CD1c-positive myeloid dendritic cell (primary cell): ENCODE measurements around the gene BICDL1.
A peak's percentile ranks its signal among the peaks of the same experiment; 100 is the strongest.

Experiments
- DNase-seq: peaks from one replicate; pipeline ENCODE4 v3.0.0-alpha.2; 2016; ENCODE audit errors: extremely low spot score

BICDL1 gene

DNA sequence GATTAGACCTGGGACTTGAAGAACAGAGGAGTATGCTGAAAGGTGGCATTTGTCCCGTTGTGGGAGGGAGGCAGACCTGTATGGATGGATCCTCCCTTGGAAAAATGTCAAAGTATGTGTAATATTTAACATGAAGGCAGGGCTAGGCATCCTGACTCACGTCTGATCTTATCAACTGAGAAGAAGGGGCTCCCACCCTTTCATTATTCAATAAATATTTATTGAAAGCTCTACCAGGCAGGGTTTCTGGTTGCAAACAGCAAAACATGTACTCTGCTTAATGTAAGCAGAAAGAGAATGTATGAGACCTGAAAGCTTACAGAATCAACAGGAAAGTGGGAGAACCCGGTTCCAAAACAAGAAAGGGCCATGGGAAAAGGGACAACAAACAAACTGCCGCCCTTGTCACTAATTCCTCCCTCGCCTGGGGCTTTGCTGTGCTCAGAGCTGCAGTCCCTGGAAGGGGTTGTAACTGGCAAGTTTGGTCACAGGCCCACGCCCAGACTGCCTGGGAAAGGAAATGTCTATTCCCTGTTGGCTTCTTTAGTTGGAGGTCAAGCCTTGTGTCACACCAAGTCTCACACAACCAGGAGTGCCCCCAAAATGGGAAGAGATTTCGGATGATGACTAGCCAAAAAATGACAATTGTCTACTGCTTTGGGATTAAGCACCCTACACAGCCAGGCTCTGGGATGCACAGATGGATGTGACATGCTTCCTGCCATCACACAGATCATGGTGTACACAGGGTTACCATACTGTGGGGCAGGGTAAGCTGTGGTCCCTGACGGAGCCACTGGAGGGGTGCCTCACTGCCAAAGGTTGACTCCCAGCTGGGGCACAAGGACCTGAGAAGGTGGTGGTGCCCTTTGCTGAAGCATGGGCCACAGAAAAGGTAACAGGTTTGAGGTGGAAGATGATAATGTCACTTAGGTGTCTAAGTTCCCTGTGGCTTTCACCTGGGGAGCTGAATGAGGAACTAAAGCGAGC lies 90.7 kb downstream of the BICDL1 start:
- DNase-seq = no peak

DNA sequence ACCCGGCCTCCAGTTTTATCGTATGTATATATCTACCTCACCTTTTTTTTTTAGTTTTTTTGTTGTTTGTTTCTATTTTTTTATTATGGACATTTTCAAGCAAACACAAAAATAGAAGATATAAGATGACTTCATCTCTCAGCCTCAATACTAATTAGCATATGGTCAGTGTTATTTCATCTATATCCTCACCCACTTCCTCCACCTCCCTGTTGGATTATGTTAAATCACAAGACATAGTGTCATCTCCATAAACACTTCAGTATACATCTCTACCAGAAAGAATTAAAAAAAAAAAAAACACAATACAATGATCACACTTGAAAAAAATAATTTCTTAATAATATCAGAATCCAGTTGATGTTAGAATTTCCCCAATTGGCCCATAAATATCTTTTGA lies 92.6 kb downstream of the BICDL1 start:
- DNase-seq = no peak

DNA sequence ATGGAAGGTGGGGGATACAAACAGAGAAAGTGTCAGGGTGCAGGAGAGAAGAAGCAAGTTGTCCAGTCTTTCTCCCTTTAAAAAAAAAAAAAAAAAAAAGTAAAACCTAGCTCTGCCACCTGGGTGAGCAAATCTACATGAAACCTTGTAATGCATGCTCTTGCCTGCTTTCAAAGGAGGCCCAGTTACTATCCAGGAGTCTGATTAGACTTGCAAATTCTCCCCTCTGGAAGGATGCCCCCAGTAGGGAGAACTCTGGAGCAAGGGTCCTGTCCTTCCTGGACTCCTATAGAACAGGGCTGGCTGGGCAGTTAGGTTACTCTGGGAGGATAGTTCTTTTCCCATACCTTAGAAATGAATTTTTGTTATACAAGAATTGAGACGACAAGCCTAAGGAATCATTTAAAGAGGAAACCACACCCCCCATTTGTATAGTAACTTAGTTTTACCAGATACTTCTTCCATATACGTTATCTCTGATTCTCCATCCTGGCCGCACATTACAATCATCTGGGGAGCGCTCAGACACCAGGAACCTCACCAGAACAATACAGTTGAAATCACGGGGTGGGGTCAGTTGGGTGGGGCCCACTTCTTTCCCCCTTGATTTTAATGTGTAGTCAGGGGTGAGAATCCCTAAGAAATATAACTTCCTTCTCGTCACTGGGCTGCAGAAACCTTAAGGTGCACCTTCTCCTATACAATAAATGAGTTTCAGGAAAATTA lies 97.0 kb downstream of the BICDL1 start:
- DNase-seq = no peak

DNA sequence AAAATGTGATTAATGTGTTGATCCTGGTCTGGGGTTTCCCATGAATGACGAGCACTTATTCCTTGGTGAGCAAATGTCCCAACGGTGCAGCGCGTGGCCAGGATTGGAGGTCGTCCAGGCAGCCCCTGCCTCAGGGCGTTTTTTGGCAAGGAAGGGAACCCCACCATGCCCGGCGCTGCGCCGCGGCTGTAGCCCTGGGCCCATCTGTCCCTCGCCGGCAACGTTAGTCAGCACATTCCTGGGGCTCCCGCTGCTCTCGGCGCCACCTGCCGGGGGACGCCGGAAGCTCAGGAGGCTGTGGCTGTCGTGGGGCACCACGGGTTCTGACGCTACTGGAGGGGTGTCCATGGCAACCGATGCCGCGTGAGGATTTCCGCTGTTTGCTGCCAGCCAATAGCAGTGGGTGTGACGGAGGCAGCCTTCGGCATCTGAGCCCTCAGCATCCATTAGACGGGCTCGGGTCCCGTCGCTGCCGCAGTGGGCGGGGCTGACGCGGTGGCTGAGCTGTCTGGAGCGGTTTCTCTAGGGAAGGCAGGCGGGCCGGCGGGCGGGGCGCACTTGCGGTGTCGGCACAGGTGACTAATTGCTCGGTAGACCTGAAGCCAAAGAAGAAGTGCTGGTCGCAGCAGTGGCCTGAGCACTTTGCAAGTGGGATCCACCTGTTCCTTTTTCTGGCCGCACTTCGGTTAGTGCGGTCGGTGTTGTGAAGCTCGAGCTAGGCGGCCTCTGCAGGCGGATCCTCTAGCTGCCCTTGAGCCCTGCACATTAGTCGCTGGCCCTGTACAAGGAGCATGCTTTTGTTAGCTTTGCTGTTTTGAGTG lies 98.0 kb downstream of the BICDL1 start:
- peak; percentile 100 for DNase-seq

DNA sequence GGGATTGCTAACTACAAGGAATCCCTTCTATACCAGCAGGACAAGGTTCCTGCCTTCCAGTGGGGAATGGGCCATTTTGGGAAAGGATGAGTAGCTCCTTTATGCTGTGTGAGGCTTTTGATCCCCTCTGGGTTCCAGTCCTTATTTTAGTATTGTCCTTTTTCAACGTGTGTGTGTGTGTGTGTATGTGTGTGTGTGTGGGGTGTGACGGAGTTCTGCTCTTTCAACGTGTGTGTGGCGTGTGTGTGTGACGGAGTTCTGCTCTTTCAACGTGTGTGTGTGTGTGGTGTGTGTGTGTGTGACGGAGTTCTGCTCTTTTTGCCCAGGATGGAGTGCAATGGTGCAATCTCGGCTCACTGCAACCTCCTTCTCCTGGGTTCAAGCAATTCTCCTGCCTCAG lies 100.1 kb downstream of the BICDL1 start:
- DNase-seq = peak; percentile 24

DNA sequence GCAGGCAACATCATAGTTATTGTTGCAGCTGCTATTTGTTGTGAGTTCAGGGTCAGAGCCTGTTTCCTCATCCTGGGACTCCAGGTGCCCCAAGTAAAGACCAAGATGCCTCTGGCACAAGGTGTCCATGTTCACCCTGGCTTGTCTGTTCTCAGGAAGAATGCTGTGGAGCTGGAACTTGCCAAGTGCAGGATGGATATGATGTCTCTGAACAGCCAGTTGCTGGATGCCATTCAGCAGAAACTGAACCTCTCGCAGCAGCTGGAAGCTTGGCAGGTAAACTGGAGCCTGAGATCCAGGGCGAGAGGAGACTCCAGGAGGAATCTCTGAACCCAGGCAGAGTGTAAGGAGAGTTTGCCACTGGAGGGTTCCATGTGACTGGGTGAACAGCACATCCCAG lies 100.8 kb downstream of the BICDL1 start:
- no peak for DNase-seq

DNA sequence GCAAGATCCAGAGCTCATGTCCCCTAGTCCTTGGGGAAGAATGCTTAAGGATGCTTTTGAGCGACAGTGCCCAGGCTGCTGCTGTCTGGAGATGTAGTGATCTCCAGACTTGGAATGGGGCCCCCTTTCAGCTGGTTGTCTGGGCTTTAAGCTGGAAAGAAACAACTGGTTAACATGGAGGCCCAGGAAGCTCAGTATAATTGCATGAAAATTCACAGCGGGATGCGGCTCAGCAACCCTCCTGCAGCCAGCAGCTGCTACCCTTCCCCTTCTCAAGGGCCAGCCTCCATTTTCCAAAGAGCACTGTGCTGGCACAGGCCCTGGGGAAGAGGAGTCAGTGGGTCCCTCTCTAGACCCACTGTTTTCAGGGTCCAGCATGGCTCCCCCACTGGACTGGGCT lies 101.2 kb downstream of the BICDL1 start:
- DNase-seq = no peak

DNA sequence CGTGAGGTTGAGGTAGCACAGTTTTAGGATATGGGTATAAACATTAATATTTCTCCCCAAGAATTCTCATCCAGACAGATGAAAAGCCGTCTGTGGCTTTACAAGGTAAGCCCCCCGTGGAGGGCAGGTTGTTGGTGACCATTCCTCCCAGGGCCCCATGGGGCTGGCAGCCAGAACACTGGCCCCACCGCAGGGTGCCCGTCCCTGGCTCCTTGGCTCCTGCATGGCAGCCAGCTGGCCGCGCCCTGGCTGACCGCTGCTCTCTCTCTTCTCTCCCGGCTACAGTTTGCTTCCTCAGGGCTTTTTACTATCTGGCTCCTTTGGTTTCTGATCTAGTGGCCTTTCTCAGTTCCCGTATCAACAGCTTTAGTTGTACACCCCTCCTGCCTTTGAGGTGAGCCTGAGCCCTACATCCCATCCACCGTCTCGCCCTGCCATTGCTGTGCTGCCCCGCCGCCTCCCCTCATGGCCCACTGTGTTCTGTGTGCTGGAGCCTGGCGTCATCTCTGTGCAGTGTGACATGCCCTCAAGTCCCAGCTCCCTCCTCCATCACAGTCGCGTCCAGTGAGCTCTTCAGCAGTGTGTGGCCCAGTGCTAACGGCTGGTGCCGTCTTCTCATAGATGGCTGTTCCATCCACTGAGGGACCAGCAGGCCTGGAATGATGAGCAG lies 101.7 kb downstream of the BICDL1 start:
- DNase-seq = no peak

DNA sequence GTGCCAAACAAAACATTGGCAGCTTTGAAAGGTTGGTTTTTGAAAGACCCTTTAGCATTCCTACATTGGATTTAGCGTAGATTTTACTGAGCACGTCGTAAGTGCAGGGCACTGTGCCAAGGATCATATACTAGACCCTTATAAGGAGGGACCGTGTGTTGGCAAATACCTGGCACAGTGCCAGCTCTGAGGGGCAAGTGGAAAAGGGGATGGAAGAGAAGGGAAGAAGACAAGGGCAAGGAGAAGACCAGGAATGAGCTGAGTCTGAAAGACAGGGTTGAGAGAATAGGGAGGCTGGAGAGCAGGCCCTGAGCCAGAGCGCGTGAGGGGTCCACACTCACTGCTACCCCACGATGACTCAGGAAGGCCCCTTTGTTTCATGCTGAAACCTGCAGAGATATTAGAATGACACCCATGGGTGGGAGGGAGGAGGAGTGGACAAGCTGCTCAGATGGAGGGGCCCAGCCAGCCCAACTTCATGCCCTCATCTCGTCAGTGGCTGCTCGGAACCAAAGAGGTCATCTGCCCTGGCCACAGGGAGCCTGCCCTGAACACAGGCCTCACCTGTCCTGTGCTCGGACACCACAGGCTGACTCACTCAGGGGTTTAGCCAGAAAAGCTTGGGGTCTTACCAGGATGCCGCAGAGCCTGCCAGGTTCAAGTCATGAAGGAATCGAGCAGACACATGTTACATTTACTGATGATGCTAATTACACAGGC lies 102.5 kb downstream of the BICDL1 start:
- no peak for DNase-seq

DNA sequence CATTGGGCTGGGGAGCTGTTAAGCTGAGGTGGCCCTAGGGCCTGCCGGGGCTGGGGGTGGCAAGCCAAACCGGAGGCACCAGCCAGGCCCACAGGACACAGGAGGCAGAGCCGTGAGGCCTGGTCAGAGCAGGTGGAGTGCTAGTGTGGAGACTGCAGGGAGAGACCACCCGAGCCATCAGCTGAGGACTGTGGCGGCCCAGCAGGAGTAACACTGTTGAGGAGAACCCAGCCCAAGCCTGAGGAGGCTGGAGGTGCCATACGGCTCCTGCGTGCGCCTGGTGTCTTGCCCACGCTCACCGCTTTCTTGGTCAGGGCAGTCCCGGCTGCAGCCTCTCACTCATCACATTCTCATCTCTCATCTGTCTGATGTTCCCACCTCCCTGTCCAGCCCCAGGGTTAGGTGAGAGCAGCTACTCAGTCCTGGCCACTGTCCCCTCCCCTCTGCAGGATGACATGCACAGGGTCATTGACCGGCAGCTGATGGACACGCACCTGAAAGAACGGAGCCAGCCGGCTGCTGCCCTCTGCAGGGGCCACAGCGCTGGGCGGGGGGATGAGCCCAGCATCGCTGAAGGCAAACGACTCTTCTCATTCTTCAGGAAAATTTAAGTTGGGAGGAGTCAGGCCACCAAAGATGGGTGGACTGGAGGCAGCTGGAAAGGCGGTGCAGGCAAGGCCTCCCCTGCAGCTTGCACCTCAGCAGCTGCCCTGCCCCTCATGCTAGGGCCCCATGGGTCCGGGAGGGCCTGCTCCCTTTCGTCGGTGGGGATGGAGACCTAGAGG lies 103.7 kb downstream of the BICDL1 start:
- DNase-seq = no peak

DNA sequence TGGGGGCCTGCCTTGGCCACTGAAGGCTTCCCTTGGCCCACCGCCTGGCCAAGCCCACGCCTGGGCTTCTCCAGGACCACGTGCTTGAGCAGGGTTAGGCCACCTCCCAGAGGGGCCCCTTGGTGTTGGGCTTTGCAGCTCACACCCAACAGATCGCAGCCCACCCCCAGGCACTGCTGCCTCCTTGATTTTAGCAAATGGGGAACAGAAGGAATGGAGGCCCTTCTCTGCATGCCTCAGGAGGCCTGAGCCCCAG lies 104.2 kb downstream of the BICDL1 start:
- no peak for DNase-seq

DNA sequence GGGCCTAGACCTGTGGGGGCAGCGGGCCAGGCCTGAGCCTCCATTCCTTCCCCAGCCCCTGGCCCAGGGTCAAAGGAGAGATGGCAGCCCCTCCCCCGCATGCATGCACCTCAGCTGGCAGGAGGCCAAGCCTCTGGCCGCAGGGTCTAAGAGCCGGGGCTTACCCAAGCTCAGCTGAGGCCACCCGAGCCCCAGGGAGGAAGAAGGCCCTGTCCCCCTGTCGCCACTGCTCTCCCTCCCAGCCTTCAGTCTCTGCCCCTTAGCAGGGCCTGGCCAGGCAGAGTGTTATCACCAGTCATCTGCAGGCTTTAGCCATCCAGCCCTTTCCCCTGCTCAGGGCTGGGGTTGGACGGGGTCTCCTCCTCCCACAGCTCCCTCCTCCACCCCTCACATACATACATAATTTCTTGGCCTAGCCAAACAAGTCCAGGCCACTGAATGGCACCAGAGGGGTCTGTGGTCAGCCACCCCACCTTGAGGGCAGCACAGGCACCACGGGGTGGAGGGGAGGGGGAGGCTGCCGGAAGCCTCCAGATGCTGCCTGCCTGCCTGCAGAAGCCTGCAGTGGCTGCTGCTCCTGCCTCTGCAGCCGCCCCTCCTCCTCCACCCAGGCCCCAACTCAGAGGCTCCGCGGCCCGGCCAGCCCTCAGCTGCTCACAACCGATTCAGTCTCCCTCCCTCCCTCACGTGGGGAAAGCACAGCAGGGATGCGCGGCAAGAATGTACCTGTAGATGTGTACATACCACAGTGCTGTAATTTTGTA lies 104.7 kb downstream of the BICDL1 start:
- no peak for DNase-seq

DNA sequence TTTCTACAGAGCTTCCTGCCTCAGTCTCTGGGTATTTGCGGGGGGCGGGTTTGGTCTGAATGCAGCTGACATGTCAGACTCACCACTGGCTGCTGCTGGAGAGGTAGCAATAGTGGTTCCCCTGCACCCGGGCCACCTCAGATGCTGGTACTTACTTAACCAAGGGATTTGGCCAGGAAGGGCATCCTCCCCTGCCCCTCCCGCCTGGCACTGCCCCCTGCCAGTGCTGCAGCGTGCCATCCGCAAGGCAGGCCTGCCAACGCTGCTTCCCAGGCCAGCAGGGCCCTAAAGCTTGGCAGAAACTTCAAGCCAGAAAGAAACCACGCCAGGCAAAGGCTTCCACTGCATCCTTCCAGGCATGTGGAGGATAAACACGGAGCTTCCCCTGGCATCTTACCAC lies 105.4 kb downstream of the BICDL1 start:
- no peak for DNase-seq

DNA sequence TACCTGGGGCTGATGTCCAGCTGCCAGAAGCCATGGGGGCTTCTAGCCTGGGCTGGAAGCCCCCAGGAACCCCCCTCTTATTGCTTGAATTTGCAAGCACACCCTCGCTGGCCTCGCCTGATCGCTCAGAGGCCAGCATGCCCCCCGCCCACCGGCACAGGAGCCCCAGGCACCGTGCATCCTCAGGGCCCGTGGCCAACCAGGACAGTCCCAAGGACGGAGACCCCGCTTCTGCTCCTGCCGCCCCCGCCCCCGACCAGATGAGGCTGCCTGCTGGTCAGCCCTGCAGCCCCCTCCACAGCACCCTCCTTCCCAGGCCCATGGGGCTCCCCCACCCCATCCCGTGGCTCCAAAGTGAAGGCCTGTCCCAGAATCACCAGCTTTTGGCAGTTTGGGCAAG lies 106.3 kb downstream of the BICDL1 start:
- DNase-seq = no peak

DNA sequence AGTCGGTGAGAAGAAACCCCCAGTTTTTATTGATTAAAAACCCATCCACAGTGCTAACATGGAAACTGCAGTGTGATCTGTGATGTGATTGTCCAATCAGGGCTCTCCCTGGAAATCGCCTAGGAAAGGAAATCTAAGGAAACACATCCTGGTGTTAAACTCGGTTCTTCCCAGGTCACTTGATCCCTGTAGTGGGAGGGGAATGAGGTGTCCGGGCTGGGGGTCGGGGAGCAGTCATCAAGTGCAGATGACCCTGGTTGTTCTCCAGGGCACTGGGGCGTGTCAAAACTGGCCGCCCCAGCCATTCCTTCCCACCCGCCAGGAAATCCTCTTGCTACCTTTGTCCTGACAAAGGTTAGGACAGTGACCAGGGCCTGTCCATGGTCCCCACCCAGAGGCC lies 106.7 kb downstream of the BICDL1 start:
- DNase-seq = no peak

DNA sequence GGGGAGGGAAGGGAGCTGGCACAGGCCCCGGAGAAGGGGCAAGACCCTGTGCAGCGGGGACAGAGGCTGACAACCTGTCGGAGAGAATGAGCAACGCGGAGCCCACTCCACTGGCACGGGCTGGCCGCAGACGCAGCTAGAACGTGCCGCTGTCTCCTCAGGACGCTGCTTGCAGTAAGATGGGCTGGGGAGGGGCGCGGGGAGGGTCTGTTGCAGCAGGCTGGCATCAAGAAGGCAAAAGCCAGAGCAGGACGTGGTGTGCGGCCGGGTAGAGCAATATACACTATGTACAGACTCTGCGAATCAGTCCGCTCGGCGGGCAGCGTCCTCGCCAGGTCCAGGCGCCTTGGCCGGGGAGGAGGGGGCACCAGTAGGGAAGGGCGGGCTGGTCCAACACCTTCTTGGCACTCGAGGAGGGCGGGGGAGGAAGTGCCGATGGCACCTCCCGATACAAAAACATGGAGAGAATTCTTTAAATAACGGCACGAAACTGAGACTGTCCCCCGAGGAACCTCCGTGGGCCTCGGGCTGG lies 107.7 kb downstream of the BICDL1 start:
- DNase-seq = no peak

DNA sequence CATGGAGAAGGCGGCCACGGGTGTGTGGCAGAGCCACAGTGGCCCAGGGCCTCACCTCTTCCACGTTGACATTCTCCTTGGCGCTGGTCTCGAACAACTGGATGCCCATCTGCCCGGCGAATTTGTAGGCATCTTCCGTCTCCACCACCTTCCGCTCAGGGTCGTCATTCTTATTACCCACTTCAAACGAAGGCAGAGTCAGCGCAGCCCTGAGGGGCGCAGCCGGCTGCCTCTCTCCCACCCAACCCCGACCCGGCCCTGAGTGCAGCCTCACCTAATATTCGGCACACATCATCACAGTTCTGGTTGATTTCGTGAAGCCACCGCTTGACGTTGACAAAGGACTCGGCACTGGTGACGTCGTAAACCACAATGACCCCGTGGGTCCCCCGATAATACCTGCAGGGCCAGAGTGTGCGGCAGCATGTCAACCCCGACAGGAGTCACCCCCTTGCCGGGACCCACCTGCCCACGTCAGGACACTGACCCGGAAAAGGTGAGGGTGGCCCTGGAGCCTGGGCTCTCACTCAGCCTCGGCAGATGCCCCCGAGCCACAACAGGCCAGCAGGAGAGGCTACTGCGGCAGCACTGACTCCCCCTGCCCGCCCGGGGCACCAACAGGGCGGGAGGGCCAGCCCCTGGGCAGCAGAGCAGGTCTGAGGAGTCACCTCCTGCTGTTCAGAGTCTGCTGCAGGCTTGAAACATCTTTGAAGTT lies 109.9 kb downstream of the BICDL1 start:
- no peak for DNase-seq

DNA sequence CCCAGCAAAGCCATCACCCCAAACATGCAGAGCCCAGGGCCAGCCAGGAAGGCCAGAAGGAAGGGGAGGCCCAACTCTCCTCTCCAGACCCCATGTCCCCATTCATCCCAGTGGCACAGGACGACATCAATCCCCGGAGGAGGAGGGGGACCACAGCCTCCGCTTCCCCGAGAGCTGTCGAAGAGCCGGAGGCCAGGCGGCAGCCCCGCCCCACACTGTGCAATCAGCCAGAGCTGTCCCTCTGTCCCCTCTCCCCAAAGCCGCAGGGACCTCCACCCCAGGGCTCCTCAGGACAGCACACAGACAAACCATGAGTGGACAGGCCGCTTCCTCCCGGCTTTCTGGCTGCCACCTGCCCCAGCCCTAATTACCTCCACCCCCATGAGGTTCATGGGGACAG lies 110.7 kb downstream of the BICDL1 start:
- no peak for DNase-seq

DNA sequence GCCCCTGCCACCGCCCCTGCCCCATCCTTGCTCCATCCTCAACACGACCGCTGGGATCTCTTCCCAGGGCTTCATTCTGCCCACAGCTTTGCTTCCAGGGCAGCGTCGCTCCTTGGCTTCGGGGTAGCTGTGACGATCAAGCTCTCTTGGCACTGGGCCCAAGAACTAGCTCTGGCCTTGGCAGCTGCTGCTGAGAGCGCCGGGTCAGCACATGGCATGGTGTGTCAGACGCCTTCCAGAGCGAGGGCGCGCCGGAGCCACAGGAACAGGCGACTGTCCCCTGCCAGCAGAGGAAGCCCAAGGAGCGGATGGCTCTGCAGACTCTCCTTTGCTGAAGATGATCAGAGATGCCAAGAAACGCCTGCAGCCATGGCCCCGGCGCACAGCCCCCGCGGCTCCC lies 111.6 kb downstream of the BICDL1 start:
- no peak for DNase-seq
